Activated CD8-positive, alpha-beta memory T cell treated with anti-CD3 and anti-CD28 coated beads, Interleukin-2, amount 50 U/mL, for 48 hours (primary cell): Measurements from ENCODE around the gene FKBP8.

Experiments
- DNase-seq: peaks from one replicate; pipeline ENCODE4 v3.0.0-alpha.2; 2020

The FKBP8 gene

DNA sequence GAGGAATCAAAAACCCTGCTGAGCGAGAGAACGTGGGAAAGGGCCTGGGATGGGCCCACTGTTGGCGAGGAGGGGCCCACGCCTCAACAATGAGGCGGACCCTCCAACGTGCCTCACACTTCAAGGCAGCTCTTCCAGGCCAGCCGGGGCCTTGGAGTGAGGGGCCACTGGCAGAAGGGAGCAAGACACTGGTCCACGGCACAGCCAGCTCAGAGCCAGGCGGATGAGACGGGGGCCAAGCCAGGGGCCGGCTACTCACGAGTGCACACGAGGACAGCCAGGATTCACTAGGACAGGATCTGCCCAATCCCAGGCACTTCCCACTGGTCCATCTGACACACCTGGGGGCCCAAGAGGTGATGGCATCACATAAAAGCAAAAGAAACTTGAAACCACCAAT is 42.0 kb downstream of the FKBP8 start:
- no peak for DNase-seq

DNA sequence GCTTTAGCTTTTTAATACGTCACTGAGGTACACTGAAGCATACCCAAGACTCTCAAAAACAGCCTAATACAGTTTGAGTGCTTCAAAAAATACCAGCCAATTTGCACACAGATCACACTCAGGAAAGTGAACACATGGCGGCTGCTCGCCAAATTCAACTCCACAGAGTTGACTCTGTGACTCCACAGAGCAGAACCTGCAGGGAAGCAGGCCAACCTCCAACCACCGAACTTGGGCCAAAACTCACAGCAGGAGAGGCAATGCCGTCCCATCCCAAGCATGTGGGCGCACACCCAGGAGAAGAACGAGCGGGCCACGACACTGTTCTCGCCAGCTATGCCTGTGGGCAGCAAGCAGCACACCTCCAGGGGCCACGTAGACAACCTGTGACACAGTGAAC is 42.6 kb downstream of the FKBP8 start:
- DNase-seq: no peak

DNA sequence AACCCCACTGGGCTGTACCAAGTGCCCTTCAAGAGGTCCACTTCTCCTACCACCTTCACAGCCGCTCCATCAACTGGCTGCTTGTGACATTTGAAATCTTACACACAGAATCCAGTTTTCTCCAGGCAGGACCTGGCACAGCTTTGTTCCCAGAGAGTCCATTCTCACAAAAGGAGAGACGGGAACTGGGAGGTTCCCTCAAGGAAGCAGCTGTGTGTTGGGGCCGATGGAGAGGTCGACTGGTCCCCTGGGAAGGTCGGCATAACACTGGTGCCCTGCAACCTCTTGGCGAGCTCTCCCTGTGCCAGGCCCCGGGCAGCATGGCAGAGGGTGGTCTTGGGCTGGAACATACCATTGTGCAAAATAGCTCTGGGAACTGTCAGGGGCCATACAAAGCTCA is 43.0 kb downstream of the FKBP8 start:
- no peak for DNase-seq

DNA sequence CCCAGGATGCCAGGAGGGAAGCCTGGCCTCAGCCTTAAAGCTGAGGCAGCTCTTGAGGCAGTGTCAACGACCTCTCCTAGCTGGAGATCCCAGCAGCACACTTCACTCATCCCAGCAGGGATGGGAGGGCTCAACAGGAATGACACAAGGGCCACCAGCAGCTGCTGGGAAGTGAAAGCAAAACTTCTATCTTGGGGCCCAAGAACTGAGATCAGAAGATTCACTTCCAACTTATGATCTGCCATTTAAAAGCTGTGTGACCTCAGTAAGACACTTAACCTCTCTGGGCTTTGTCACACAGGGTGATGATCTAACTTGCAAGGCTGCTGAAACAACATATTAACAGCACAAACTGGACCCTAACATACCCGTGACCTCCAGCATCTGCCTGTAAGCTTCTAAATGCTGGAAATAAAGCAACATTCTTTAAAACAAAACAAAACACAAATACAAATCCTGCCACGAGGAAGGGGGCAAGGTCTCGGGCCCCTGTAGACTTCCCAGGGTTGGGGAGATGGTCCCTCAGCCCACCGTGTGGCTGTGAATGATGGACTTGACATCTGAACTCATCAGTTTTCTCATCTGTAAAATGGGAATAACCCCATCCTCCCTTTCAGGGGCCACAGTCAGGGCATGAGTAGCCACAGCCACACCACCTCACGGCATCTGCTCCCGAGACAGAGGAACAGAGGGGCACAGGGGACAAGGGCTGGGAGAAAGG is 44.2 kb downstream of the FKBP8 start:
- no peak for DNase-seq

DNA sequence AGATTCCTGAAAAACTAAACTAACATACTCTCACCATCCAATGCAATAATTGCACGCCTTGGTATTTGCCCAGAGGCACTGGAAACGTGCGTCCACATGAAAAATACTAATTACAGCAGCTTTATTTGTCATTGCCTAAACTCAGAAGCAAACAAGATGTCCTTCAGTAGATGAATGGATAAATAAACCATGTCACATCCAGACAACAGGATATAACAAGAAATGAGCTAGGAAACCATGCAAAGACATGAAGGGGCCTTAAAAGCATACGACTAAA is 46.5 kb downstream of the FKBP8 start:
- no peak for DNase-seq

DNA sequence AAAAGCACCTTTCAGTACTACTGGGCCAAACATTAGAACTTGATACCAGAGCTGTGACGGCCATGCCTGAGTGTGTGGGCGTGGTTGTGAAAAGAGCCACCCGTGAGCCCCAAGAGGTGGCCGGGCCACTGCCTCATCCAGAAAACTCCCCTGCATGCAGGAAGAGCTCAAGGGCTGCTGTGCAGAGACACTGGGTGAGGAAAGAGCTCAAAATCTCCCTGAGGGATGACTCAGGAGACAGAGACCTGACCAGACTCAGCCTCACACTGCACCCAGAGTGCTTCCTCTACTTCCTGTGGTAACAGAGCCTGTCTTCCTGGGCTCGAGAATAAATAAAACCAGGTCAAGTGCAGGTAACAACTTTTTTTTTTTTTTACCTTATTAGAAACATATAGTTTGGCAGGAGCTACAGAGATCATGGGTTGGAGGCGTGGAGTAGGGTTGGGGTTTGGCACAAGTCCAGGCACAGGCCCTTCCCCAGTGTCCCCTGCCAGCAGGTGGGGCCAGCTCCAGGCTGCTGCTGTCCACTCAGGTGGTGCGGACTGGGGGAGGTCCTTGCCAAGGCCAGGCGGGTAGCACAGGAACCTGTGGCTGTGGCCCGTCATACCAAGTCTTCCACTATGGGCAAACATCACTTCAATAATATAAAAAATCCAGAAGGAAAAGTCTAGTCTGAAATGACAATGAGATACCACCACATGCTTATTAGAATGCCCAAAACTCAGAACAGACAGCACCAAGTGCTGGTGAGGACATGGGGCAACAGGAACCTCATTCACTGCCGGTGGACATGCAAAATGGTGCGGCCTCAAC is 47.0 kb downstream of the FKBP8 start:
- DNase-seq: peak; percentile 72

DNA sequence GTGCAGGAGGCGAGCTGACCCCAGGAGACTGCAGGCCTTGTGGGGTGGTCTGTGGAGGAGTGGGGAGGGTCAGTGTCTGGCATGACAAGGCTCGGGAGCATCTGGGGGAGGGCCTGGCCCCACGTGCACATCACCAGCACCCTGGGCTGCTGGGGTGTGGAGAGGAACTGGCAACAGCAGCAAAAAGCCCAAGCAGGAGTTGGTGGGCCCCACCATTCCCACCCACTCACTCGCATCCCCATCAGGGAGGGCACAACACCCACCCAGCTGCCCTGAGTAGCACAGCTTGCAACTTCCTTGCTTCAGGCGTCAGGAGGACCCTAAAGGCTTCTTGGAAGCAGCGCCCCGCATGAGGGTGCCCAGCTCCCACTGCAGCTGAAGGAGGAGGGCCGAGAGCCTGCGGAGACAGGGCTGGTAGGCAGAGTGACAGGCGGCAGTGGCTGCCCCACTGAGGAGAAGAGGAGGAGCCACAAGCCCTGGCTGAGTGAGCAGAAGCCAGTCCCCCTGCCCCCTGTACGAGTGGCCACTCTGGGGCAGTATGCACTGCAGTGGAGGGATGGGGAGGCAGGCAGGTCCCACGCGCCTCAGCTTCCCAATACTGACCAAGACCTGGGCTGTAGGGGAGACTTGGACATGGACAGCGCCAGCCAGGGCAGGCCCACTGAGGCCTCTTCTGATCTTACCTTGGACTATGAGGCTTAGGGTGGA is 48.0 kb downstream of the FKBP8 start:
- DNase-seq: no peak

DNA sequence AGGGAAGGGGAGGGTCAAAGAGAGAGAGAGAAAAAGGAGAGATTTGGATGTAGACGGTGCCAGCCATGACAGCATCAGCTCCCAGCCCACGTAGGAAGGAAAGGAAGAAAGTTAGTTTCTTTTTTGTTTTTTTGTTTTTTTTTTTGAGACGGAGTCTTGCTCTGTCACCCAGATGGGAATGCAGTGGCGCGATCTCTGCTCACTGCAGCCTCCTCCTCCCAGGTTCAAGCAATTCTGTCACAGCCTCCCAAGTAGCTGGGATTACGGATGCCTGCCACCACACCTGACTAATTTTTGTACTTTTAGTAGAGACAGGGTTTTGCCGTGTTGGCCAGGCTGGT is 49.1 kb downstream of the FKBP8 start:
- DNase-seq: no peak

DNA sequence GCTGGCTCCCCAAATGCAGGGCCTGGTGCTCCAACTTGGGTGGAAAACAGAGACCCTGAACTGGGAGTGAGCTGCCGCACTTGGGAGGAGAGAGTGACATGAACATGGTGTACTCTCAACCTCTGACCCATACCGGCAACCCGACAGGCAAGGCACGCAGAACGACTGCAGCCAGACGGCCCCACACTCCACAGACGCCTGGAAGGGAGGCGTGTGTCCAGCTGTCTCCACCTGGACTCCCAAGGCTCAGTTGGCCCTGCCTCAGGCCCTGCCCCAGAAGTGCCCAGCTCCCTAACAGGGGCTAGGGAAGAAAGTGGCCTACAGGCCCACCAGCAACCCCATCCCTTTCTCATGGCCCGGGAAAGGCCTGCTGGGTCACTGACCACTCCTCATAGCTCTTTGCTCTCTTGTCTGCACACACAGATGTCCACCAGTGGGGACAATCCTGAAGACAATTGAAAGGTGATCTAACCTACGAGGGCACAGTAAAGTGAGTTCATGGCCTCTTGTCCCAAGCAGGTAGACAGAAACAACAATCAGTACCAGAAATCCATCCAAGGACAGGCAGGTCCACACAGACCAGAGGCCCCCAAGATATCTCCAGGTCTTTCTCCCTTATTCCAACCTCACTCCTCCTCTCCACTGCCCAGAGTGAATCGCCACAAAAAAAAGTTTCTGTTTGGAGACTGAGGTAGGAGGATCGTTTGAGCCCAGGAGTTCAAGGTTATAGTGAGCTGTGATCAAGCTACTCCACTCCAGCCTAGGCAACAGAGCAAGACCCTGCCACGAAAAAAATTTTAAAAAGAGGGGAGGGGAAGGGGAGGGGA is 49.7 kb downstream of the FKBP8 start:
- DNase-seq: no peak

DNA sequence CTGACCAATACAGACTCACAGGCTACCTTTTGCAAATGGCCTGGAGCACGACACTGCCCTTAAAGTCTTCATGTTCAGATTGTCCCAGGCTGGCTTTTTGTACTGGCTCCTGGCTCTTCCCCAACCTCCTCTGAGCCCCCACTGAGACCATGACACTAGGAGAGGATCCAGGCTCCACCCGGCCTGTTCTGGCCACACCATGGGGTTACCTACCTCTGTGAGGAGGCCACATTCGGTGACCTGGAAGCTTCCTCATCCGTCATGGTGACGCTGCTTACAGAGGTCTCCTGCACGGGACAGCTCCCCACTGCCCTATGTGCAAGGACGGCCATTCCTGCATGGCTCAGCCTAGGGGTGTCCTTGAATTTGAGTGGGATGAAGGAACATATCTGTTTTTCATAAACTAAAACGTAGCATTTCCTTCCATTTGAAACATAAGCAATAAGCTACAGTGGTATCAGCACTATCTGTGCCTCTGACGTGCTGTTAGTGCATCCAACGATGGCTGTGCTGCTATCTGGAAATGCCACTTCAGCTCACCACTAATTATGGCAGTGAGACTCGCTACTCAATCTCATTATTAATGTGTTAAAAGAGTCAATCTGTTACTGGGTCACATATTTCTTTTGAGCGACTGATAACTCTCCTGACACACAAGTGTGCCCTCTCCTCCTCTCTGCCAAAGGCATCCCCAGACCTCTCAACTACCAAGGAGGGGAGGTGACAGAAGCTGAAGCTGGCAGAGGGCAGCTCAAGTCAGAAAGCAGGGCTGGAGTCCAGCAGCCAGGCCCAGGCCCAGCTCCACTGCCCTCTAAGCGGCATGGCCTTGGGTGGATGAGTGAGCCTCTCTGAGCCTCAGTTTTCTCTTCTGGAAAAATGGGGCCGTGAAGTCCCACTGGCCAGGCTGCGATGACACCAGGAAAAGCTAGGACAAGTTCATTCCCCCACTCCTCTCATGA is 51.1 kb downstream of the FKBP8 start:
- no peak for DNase-seq

DNA sequence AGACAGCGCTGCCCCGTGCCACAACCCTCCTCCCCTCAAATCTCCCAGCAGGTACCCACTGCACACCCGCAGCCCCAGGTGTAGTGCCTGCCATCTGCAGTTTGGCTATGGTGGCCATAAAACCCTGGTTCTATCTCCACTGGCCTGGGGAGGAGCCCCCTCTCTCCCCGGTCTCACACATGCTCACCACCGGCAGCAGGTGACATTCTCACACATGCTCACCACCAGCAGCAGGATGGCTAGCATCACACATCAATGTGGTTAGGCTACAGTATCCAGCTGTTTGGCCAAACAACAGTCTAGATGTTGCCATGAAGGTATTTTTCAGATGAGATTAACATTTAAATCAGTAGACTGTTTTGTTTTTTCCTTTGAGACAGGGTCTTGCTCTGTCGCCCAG is 52.6 kb downstream of the FKBP8 start:
- no peak for DNase-seq

DNA sequence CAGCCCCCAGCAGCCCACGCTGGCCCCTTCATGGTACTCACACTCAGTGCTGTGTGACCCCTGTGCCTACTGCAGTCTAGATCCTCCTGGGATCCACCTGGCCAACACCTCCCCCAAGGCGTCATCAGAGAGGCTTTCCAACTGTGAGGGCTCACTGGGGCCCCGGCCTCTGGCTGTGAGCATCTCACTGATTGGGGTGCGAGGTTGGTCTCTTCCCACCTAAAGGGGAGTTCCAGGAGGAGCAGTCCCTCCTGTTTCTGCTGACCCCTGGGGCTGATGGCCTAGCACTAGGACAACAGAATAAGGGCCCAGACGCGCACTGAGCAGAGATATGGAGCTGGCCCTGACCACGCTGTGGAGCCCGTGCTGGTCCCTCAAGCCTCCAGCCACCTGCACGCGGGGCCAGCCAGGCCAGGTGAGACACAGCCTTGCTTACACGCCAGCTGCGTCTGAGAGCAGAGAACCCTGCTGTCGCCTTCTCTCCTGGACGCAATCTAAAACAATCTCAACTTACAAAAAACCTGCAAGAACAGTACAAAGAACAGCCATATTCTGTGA is 53.7 kb downstream of the FKBP8 start:
- DNase-seq: no peak

DNA sequence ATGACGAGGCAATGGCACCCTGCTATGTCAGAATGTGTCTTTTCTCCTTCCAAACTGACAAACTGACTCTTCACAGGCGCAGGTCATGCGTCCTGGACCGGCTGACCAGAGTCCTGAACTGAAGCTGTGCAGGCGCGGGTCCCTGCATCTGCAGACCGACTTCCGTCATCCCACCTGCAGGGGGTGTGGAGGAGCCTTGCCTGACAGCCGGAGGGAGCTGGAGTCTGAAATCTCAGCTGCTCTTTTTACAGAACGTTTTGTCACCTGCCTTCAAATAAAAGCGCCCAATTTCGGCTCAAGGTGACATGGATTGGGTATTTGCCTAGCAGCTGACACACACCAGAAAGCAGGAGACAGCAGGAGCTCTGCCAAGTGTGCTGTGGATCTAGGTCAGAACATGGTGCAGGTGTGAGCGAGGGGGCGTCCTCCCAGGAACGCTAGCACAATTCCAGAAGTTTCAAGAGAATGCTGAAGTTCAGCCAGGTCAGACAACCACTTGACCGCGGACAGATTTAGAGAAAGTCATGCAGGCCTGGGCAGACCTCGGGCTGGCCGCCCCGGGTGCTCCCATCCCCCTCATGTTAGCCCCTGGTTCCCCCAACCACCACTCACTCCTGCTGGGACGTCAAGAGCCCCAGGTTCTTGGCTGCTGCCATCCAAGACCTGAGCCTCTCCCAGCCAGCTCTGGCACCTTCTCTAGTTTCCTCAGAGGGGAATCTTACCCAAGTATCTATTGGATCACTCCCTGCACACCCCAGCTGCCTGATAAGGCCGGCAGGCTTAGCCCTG is 54.3 kb downstream of the FKBP8 start:
- DNase-seq: no peak

DNA sequence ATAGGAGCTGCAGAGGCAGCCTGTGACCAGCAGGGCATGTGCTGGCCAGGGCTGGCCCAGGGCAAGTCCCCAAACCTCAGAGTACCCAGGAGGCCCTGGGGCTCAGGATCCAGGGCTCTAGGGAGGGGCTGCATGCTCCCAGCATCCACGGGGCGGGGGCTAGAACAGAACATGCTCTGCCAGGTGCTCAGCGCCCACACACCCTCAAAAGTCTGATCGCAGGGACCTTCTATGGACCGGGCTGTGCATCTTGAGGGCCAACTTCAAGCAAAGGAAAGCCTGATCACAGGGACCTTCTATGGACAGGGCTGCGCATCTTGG is 55.0 kb downstream of the FKBP8 start:
- no peak for DNase-seq

DNA sequence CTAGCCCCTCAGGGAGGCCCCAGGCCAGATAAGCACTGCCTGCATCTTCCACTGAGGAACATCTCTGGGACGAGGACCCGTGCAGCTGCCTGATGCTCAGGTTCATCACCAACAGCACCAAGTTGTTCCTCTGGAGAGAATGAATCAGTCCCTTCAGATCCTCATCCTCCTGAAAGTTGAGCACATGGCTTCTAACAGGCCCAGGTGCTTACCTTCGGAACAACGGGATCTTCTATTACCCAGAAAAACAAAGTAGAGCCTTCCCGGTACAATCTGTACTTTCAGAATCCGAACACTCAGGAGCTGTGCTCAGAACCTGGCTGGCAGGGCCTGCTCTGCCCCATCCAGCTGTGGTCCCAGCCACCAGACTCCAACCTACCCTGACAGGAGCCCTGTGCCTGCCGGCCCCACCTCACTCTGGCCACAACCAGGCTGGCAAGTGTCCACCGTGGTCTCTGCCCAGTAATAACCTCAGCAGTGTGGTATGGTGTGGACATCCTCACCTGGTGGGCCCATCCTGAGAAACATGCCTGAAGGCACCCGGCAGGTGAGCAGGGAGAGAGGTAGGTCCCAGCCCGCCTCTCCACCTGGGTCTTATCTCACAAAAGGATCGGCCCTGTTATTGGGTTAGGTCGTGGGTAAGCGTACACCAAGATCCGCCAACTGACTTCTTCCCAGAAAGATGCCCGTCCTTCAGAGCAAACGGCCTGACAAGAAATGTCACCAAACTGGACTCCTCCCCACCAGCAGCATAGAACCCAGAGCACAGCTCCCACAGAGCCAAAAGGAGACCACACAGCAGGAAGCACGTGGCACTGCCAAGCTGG is 55.6 kb downstream of the FKBP8 start:
- no peak for DNase-seq

DNA sequence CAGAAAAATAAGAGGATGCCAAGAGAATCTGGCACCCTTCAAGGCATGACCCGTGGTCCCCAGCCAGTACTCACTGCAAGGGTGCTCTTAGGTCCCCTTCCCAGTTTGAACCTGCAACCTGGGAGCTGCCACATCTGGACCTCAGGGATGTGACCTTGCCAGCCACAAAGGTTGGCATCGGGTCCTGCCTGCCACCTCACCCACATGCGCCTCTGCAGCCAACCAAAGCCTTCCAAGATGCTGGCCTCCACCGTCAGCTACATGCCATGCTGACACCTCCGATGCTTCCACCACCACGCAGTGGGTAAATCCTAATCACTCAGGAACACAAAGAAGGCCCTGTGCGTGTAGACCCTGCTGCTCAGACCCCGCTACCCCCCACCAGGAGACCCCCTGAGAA is 56.6 kb downstream of the FKBP8 start:
- DNase-seq: no peak

DNA sequence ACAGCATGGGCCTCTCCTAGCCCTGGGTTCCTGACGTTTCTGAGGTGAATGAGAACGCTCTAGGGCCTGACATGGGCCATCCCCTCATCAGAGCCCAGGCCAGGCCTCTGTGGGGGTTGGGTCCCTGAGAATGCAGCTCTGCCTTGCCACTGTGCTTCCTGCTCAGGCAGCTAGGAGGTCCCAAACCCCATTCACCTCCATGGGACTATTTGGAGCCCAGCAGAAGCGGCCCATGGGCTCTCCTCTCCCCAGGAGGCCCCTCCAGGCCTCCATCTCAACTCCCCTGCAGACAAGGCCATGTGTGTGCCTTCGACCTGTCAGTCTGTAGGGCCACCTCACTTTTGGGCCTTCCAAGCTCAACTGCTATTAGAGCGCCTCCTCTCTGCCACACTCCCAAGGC is 58.4 kb downstream of the FKBP8 start:
- no peak for DNase-seq

DNA sequence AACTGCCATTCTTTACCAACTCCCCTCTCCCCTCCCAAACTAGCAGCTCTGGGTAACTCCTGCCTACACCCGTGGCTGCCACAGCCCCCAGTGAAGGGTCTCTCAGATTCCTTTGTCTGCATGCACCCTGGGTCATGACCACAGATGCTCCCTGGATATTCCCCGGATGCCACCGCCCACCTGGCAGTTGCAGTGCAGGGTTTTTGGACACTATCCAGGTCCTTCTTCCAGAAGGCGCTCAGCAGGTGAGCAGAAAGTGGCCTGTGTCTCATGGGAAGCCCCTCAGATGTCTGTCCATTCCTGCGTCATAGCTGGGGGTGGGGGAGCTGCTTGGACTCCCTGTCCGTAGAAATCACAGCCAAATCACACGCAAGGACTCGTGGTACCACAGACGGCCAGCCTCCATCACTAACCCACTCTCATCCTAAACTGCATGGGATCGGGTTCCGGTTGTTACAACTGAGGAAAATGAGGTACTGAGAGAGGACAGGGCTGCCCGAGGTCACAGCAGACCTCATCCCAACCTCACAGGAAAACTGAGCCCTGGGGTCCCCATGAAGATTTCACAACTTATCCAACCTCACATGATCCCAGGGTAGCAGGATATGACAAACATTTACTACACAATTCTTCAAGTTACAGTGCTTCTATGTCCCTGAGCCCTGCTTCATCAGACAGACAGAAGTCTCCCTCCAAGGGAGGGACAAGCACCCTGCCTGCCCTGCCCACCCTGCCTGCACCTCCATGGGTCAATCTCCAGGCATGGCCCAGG is 60.1 kb downstream of the FKBP8 start:
- DNase-seq: no peak
